HG03354 (cell line): Measurements from ENCODE around the gene PPP1R1C.
"Not testable (repeated sequence)": the region's sequence is repeated elsewhere in the genome, so short reads cannot be mapped to it uniquely, and the experiment has no call there.

Experiments
- ATAC-seq: cut with Tn5 transposase; IDR thresholded peaks from one replicate; pipeline ENCODE4 v1.9.1; 2021; ENCODE audit warnings: mild to moderate bottlenecking; ENCODE audit not compliant: unreplicated experiment, poor library complexity, severe bottlenecking

PPP1R1C gene

GRCh38 chr2:182004945-182005520 lies 19.4 kb downstream of the PPP1R1C start:
- no peak for ATAC-seq

- ATAC-seq, result no peak
Measured at GRCh38 chr2:182006595-182007341, 21.1 kb downstream of the PPP1R1C start.

GRCh38 chr2:182014284-182014683 lies 28.6 kb downstream of the PPP1R1C start:
- peak; percentile 62 for ATAC-seq

GRCh38 chr2:182015334-182016109 lies 29.9 kb downstream of the PPP1R1C start:
- no peak for ATAC-seq

- ATAC-seq, result no peak
Measured at GRCh38 chr2:182018218-182018617, 32.6 kb downstream of the PPP1R1C start.

- no peak for ATAC-seq
Measured at GRCh38 chr2:182019731-182020130, 34.1 kb downstream of the PPP1R1C start.

- peak; percentile 74 for ATAC-seq
Measured at GRCh38 chr2:182020286-182021070, 34.8 kb downstream of the PPP1R1C start.

GRCh38 chr2:182023235-182023634 lies 37.6 kb downstream of the PPP1R1C start:
- no peak for ATAC-seq

- not testable (repeated sequence) for ATAC-seq
Measured at GRCh38 chr2:182030875-182031274, 45.2 kb downstream of the PPP1R1C start.

GRCh38 chr2:182031956-182032355 lies 46.3 kb downstream of the PPP1R1C start:
- ATAC-seq, result no peak

- ATAC-seq, result no peak
Measured at GRCh38 chr2:182033449-182033848, 47.8 kb downstream of the PPP1R1C start.

- ATAC-seq, result no peak
Measured at GRCh38 chr2:182038576-182038975, 52.9 kb downstream of the PPP1R1C start.

- no peak for ATAC-seq
Measured at GRCh38 chr2:182043021-182043420, 57.4 kb downstream of the PPP1R1C start.

GRCh38 chr2:182043861-182044260 lies 58.2 kb downstream of the PPP1R1C start:
- ATAC-seq, result no peak

- ATAC-seq, result no peak
Measured at GRCh38 chr2:182047544-182047943, 61.9 kb downstream of the PPP1R1C start.

GRCh38 chr2:182048088-182048487 lies 62.4 kb downstream of the PPP1R1C start:
- ATAC-seq, result no peak

GRCh38 chr2:182048621-182049020 lies 63.0 kb downstream of the PPP1R1C start:
- ATAC-seq, result no peak

- no peak for ATAC-seq
Measured at GRCh38 chr2:182049372-182050148, 63.9 kb downstream of the PPP1R1C start.
